IMR-90 (cell line): ENCODE measurements around the gene FAHD2A. TPM values are rescaled to one million over a fixed set of nuclear protein-coding genes. Genes with fewer than 3 reads are reported as not detected.

Experiments used
- ATAC-seq: fragments of 200-7000 bp; cut with Tn5 transposase; 2 replicates; pipeline ENCODE4 v1.9.1; 2020; ENCODE audit warnings: low read depth, mild to moderate bottlenecking, moderate library complexity
- BruUV-seq: library from RNA; stranded (reverse); fragments of 400-500 nt; replicated peaks from 2 replicates; lab custom pipeline; 2021; lab: Mats Ljungman, UMichigan
- CTCF ChIA-PET: fragments of 300-600 bp; formaldehyde crosslinking; extraction: SDS; loops from one replicate; lab custom pipeline; 2021; ENCODE audit warnings: antibody characterized with exemption; lab: Yijun Ruan, JAX
- POLR2A ChIA-PET: fragments of 300-600 bp; sonication (Branson Sonifier 250); formaldehyde crosslinking; loops from one replicate; lab custom pipeline; 2022; ENCODE audit warnings: antibody characterized with exemption; ENCODE audit not compliant: unreplicated experiment; lab: Charles Lee
- DNase-seq: peaks from one replicate; pipeline ENCODE4 v3.0.0; 2013
- H2AFZ ChIP-seq: replicated peaks from 2 replicates; pipeline ENCODE3; 2013; ENCODE audit warnings: low read length, mild to moderate bottlenecking; ENCODE audit not compliant: poor library complexity
- H2AK5ac ChIP-seq: 2 replicates; pipeline ENCODE4 v1.6.1; 2013; ENCODE audit warnings: low read depth, low read length, inconsistent platforms
- H2AK9ac ChIP-seq: replicated peaks from 2 replicates; pipeline ENCODE3; 2013; ENCODE audit warnings: mild to moderate bottlenecking, low read depth, low read length, moderate library complexity; ENCODE audit not compliant: poor library complexity
- H2BK120ac ChIP-seq: 2 replicates; pipeline ENCODE4 v1.6.1; 2013; ENCODE audit warnings: low read depth, low read length, inconsistent platforms
- H2BK15ac ChIP-seq: 3 replicates; pipeline ENCODE4 v1.6.1; 2013; ENCODE audit warnings: low read depth, low read length, inconsistent platforms
- H2BK20ac ChIP-seq: 2 replicates; pipeline ENCODE4 v1.6.1; 2013; ENCODE audit warnings: low read depth, mild to moderate bottlenecking, inconsistent platforms, low read length, moderate library complexity
- H2BK5ac ChIP-seq: 2 replicates; pipeline ENCODE4 v1.6.1; 2013; ENCODE audit warnings: mild to moderate bottlenecking, low read depth, low read length, inconsistent platforms; ENCODE audit not compliant: poor library complexity, severe bottlenecking
- H3K14ac ChIP-seq: replicated peaks from 2 replicates; pipeline ENCODE4 v1.6.1; 2013; ENCODE audit warnings: low read depth, low read length, inconsistent platforms
- H3K18ac ChIP-seq: 2 replicates; pipeline ENCODE4 v1.6.1; 2013; ENCODE audit warnings: low read depth, low read length, control low read depth
- H3K23ac ChIP-seq: 2 replicates; pipeline ENCODE4 v1.6.1; 2013; ENCODE audit warnings: low read depth, low read length, inconsistent platforms
- H3K27ac ChIP-seq: 2 replicates; pipeline ENCODE4 v1.5.1; 2013; ENCODE audit warnings: mild to moderate bottlenecking, control low read depth, low read length; ENCODE audit not compliant: insufficient read depth
- H3K27me3 ChIP-seq: 2 replicates; pipeline ENCODE4 v1.6.1; 2013; ENCODE audit warnings: low read length; ENCODE audit not compliant: control insufficient read depth, insufficient read depth
- H3K36me3 ChIP-seq: 2 replicates; pipeline ENCODE4 v1.6.1; 2013; ENCODE audit warnings: low read length, mixed read lengths; ENCODE audit not compliant: control insufficient read depth, insufficient read depth
- H3K4ac ChIP-seq: 2 replicates; pipeline ENCODE4 v1.6.1; 2013; ENCODE audit warnings: low read depth, low read length, inconsistent platforms
- H3K4me1 ChIP-seq: 2 replicates; pipeline ENCODE4 v1.6.1; 2013; ENCODE audit warnings: low read length, mixed read lengths; ENCODE audit not compliant: control insufficient read depth, insufficient read depth
- H3K4me2 ChIP-seq: 2 replicates; pipeline ENCODE4 v1.6.1; 2013; ENCODE audit warnings: low read depth, mild to moderate bottlenecking, control low read depth, low read length, moderate library complexity
- H3K4me3 ChIP-seq: 2 replicates; pipeline ENCODE4 v1.5.1; 2013; ENCODE audit warnings: low read depth, mild to moderate bottlenecking, control low read depth, low read length, moderate library complexity; ENCODE audit not compliant: insufficient read depth
- H3K56ac ChIP-seq: 2 replicates; pipeline ENCODE4 v1.6.1; 2013; ENCODE audit warnings: low read length, inconsistent platforms; ENCODE audit not compliant: insufficient read depth; ENCODE audit errors: extremely low read depth
- H3K79me1 ChIP-seq, 2 experiments: 2 replicates each; pipeline ENCODE4 v1.6.1; 2013; ENCODE audit warnings: low read length in 2 of 2, inconsistent platforms in 1 of 2, low read depth in 1 of 2
- H3K9ac ChIP-seq: 2 replicates; pipeline ENCODE4 v1.6.1; 2013; ENCODE audit warnings: low read depth, low read length, control low read depth
- H3K9me1 ChIP-seq: 2 replicates; pipeline ENCODE4 v1.6.1; 2013; ENCODE audit warnings: low read length, inconsistent platforms; ENCODE audit not compliant: insufficient read depth
- H3K9me3 ChIP-seq: 2 replicates; pipeline ENCODE4 v1.6.1; 2013; ENCODE audit warnings: low read length; ENCODE audit not compliant: control insufficient read depth, insufficient read depth
- H4K20me1 ChIP-seq: 2 replicates; pipeline ENCODE4 v1.6.1; 2013; ENCODE audit warnings: low read length, inconsistent platforms; ENCODE audit not compliant: insufficient read depth
- H4K5ac ChIP-seq: 2 replicates; pipeline ENCODE4 v1.6.1; 2013; ENCODE audit warnings: mild to moderate bottlenecking, low read depth, low read length, control low read depth
- H4K8ac ChIP-seq, 2 experiments: 2 replicates each; pipeline ENCODE4 v1.6.1; 2013; ENCODE audit warnings: low read depth in 2 of 2, low read length in 2 of 2, control low read depth in 1 of 2, inconsistent platforms in 1 of 2
- H4K91ac ChIP-seq: 2 replicates; pipeline ENCODE4 v1.6.1; 2013; ENCODE audit warnings: low read depth, low read length, inconsistent platforms; ENCODE audit not compliant: insufficient read depth
- CEBPB ChIP-seq: IDR thresholded peaks from 2 replicates; pipeline ENCODE4 v1.6.1; 2012; ENCODE audit warnings: low read depth, low read length, improper control_type of control experiment
- NFE2L2 ChIP-seq: fragments of 150-350 bp; IDR thresholded peaks from 2 replicates; pipeline ENCODE4 v1.6.1; 2016; ENCODE audit warnings: low read depth, mild to moderate bottlenecking, low read length
- RFX5 ChIP-seq: IDR thresholded peaks from 2 replicates; pipeline ENCODE4 v1.8.0; 2012; ENCODE audit warnings: low read depth, mild to moderate bottlenecking, low read length, moderate library complexity
- SMC3 ChIP-seq: fragments of 150-350 bp; IDR thresholded peaks from 2 replicates; pipeline ENCODE4 v1.6.1; 2016; ENCODE audit warnings: low read depth, mild to moderate bottlenecking, antibody characterized with exemption, low read length, moderate library complexity
- WGBS, 2 experiments: methylation state at CpG; one replicate each; pipeline versions ENCODE4 v1.1.5 to v1.1.7; 2013; ENCODE audit warnings: missing lambda C conversion rate in 2 of 2; ENCODE audit not compliant: insufficient read length in 1 of 2; ENCODE audit errors: extremely low coverage in 2 of 2; 5-methylcytosine and 5-hydroxymethylcytosine counted together
- dilution Hi-C: fragments of 300-500 bp; cut with HindIII; formaldehyde crosslinking; loops from one replicate; pipeline ENCODE4 v1.14.3; 2018; ENCODE audit warnings: low sequenced_read_pairs; ENCODE audit not compliant: unreplicated experiment
- in situ Hi-C: fragments of 300-500 bp; cut with MboI; formaldehyde crosslinking; loops from 3 replicates; pipeline ENCODE4 v1.14.3; 2019; ENCODE audit warnings: low sequenced_read_pairs, inconsistent platforms, mixed read lengths
- intact Hi-C: fragments of 100-400 bp; cut with micrococcal nuclease; formaldehyde crosslinking; loops from 2 replicates; pipeline ENCODE4 v1.10.0; 2022
- polyA plus RNA-seq, 3 experiments: library from polyadenylated mRNA; depleted of rRNA; stranded (reverse); fragments of >200 nt; gene quantifications; 2 replicates each; pipeline ENCODE4 v1.2.3, GENCODE V29; 2012; ENCODE audit warnings: low replicate concordance in 1 of 3
- total RNA-seq: library from RNA; depleted of rRNA; stranded (reverse); fragments of >200 nt; gene quantifications from 2 replicates; pipeline ENCODE4 v1.2.3, GENCODE V29; 2012
- TF ChIP-seq, protein P1 (sequence below): conservative IDR thresholded peaks from 2 replicates; pipeline ENCODE4 v1.5.1; 2012; ENCODE audit warnings: mild to moderate bottlenecking, low read depth, low read length, improper control_type of control experiment

Gene FAHD2A
- total and polyA plus RNA-seq, 2 of the 4 experiments (the other 2 are of a cell fraction): 35.1 to 36.2 TPM

DNA sequence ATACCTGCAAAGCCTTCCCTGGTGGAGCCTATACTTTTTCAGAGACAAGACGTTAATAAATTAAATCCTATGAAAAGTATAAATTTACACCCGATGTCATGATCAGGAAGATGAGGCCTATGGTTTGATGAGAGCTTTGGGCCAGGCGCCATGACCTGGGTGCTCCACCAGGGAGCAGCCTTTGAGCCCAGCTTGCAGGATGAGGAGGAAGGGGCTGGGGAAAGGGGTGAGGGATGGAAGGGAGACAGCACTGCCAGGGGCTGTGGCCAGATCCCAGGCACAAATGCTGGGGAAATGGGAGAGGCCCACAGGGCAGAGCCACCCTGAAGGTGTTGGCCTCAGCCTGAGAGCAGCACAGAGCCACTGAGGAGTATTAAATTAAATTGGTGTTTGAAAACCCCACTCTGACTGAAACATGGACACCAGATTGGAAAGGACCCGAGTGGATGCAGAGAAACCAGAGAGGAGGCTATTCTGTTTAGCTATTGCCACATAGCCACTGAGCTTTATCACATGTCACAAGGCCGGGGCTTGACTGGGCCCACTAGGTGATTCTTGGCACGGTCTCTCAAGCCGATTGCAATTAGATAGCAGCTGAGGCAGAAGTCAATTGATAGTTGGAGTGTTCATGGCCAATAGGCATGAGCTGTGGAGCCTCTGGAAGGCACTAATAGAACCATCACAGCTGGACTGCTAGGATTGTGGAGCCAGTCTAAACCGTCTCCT, 9.6 kb upstream of the FAHD2A start:
- ChIA-PET CTCF (interaction anchor here (0.9 kb wide), 1 partner anchor 48 kb away, joined by 3 read pairs; no protein-coding TSS in a partner anchor), POLR2A (no interaction called here)
- Histone ChIP-seq H3K4ac (no peak overlapping the region), H2BK5ac (no peak overlapping the region), H4K20me1 (no peaks in the 10 kb centered on the region), H3K56ac (no peak overlapping the region), H2BK20ac (no peak overlapping the region), H3K4me2 (no peak overlapping the region), H2AFZ (no peak overlapping the region), H4K91ac (no peak overlapping the region), H3K18ac (no peak overlapping the region), H3K27me3 (peaks cover 6% of the 10 kb centered on the region; the same call in 1 of the 2 replicates), H2BK15ac (no peak overlapping the region), H3K9me1 (no peaks in the 10 kb centered on the region), H3K36me3 (no peaks in the 10 kb centered on the region), H2BK120ac (no peak overlapping the region), H3K23ac (no peak overlapping the region; the same call in 1 of the 2 replicates), H4K5ac (no peak overlapping the region), H3K27ac (no peak overlapping the region), H3K14ac (no peak overlapping the region), H3K4me1 (no peaks in the 10 kb centered on the region), H3K79me1 (no peaks in the 10 kb centered on the region), H2AK5ac (no peak overlapping the region), H2AK9ac (no peak overlapping the region), H3K9me3 (no peaks in the 10 kb centered on the region), H4K8ac (no peak overlapping the region), H3K4me3 (no peak overlapping the region), H3K9ac (no peak overlapping the region)
- no TSS peak for BruUV-seq
- TF ChIP-seq RFX5 (no peak), SMC3 (no peak), NFE2L2 (no peak), CEBPB (no peak)
- TF ChIP-seq, protein P1, sequence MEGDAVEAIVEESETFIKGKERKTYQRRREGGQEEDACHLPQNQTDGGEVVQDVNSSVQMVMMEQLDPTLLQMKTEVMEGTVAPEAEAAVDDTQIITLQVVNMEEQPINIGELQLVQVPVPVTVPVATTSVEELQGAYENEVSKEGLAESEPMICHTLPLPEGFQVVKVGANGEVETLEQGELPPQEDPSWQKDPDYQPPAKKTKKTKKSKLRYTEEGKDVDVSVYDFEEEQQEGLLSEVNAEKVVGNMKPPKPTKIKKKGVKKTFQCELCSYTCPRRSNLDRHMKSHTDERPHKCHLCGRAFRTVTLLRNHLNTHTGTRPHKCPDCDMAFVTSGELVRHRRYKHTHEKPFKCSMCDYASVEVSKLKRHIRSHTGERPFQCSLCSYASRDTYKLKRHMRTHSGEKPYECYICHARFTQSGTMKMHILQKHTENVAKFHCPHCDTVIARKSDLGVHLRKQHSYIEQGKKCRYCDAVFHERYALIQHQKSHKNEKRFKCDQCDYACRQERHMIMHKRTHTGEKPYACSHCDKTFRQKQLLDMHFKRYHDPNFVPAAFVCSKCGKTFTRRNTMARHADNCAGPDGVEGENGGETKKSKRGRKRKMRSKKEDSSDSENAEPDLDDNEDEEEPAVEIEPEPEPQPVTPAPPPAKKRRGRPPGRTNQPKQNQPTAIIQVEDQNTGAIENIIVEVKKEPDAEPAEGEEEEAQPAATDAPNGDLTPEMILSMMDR: no peak
- no peak for ATAC-seq
- no peak for DNase-seq
- in situ Hi-C loops (no loop called here), intact Hi-C loops (no loop called here), dilution Hi-C loops (no loop called here)
- WGBS, 2 experiments: 90% methylated on average over 2 of the region's 8 CpGs; no CpG with 5 or more reads in 1 of the 2 experiments
